Transverse colon (tissue), 4 donors: ENCODE results near the gene SVIL. TPM values are rescaled to one million over a fixed set of nuclear protein-coding genes. Genes with fewer than 3 reads are reported as not detected.

Experiments used
- DNase-seq: peaks from one replicate; pipeline ENCODE4 v3.0.0-alpha.2; 2019
- H3K27ac ChIP-seq, 4 donors: fragments of 200-600 bp; sonication (generic); 2 replicates each; pipeline ENCODE4 v1.5.1; 2016 to 2018; ENCODE audit warnings: inconsistent platforms in 4 of 4
- H3K27me3 ChIP-seq: fragments of 200-600 bp; sonication (generic); 2 replicates; pipeline ENCODE4 v1.5.1; 2017; ENCODE audit warnings: inconsistent platforms
- H3K36me3 ChIP-seq, 4 donors: fragments of 200-600 bp; sonication (generic); 2 replicates each; pipeline ENCODE4 v1.5.1; 2017 to 2019; ENCODE audit warnings: inconsistent platforms in 4 of 4
- H3K4me1 ChIP-seq, 4 donors: fragments of 200-600 bp; sonication (generic); 2 replicates each; pipeline ENCODE4 v1.5.1; 2017 to 2020; ENCODE audit warnings: inconsistent platforms in 4 of 4
- H3K4me3 ChIP-seq, 4 donors: fragments of 200-600 bp; sonication (generic); 1 replicate in 1 of 4; 2 replicates in 3 of 4; pipeline versions ENCODE4 v1.5.1 to v1.6.1; 2017 to 2019; ENCODE audit warnings: inconsistent platforms in 4 of 4
- H3K9me3 ChIP-seq, 2 donors: fragments of 200-600 bp; sonication (generic); 2 replicates each; pipeline ENCODE4 v1.5.1; 2017 to 2019; ENCODE audit warnings: inconsistent platforms in 2 of 2
- CTCF ChIP-seq, 5 experiments: fragments of 200-600 bp in 3 of 5; fragments of 450-650 bp in 2 of 5; sonication (generic) in 3 of 5; IDR thresholded peaks; 1 replicate in 2 of 5; 2 replicates in 3 of 5; pipeline ENCODE4 v1.5.1; 2016 to 2017; ENCODE audit warnings: antibody characterized with exemption in 5 of 5, inconsistent platforms in 3 of 5, mild to moderate bottlenecking in 2 of 5, moderate library complexity in 1 of 5
- EP300 ChIP-seq: sonication (generic); formaldehyde crosslinking; IDR thresholded peaks from one replicate; pipeline ENCODE4 v1.6.1; 2017; ENCODE audit warnings: antibody characterized with exemption, low read depth
- POLR2A ChIP-seq: fragments of 450-650 bp; IDR thresholded peaks from one replicate; pipeline ENCODE4 v1.6.1; 2016; ENCODE audit warnings: antibody characterized with exemption, mild to moderate bottlenecking, moderate library complexity
- POLR2AphosphoS5 ChIP-seq, 3 donors: sonication (generic); formaldehyde crosslinking; IDR thresholded peaks; one replicate each; pipeline ENCODE4 v1.6.1; 2016; ENCODE audit warnings: antibody characterized with exemption in 3 of 3
- WGBS, 2 donors: methylation state at CpG; one replicate each; pipeline ENCODE4 v1.1.5; 2018; ENCODE audit warnings: low coverage in 1 of 2; 5-methylcytosine and 5-hydroxymethylcytosine counted together
- in situ Hi-C, 4 donors: fragments of 200-750 bp; cut with MboI; loops; one replicate each; pipeline versions ENCODE4 v1.15.0 to v1.15.1; 2017; ENCODE audit warnings: low sequenced_read_pairs in 3 of 4, low pct_ligation_motif_present in 1 of 4, low pct_unique_long_range_greater_than_20kb in 1 of 4
- intact Hi-C: fragments of 100-400 bp; cut with DNase I; formaldehyde crosslinking; loops from one replicate; pipeline ENCODE4 v1.15.1; 2023; ENCODE audit warnings: low total_unique reads
- total RNA-seq, 4 donors: library from RNA; depleted of rRNA; stranded (reverse); fragments of >200 nt; gene quantifications; one replicate each; pipeline ENCODE4 v1.1.0, GENCODE V29; 2016

The SVIL gene
- total RNA-seq, 4 donors from 2014 or later, result 146 to 192 (median 156) TPM

GRCh38 chr10:29455095-29455494 lies 179.7 kb downstream of the SVIL start:
- Histone ChIP-seq H3K9me3 (no peaks in the 10 kb centered on the region), H3K27ac (no peak overlapping the region), H3K27me3 (no peaks in the 10 kb centered on the region), H3K36me3 (peaks cover 0 to 32% (median 14%) of the 10 kb centered on the region in 4 donors), H3K4me1 (no peaks in the 10 kb centered on the region), H3K4me3 (no peak overlapping the region)
- intact Hi-C loops (no loop called here), in situ Hi-C loops (no loop called here)
- no peak for DNase-seq
- TF ChIP-seq POLR2AphosphoS5 (IDR thresholded peaks at IDR 0.05) (no peak), CTCF (IDR thresholded peaks at IDR 0.05) (no peak), POLR2A (no peak)
- 96 to 100% methylated on average over 2 to 7 of the region's 7 CpGs for WGBS, 2 donors

- peaks cover 0 to under 1% (median 0%) of the 10 kb centered on the region in 4 donors for H3K4me1 ChIP-seq
- H3K36me3 ChIP-seq, result peaks cover 0 to 24% (median 10%) of the 10 kb centered on the region in 4 donors
- in situ Hi-C loops, result loop anchor here in 2 of 4 donors (5.0 kb wide), 2 partner anchors 67 to 77 kb away; no protein-coding TSS in a partner anchor
- no peaks in the 10 kb centered on the region for H3K9me3 ChIP-seq
- no peak overlapping the region for H3K4me3 ChIP-seq
- no peaks in the 10 kb centered on the region for H3K27me3 ChIP-seq
- intact Hi-C loops, result no loop called here
- DNase-seq, result no peak
- WGBS, 2 donors, result 80% methylated on average over 4 of the region's 4 CpGs; no CpG with 5 or more reads in 1 of the 2 donors
- no peak overlapping the region for H3K27ac ChIP-seq
- TF ChIP-seq EP300 (no peak), POLR2A (no peak), CTCF (IDR thresholded peaks at IDR 0.05) (no peak), POLR2AphosphoS5 (IDR thresholded peaks at IDR 0.05) (no peak)
These were observed 180.5 kb downstream of the SVIL start for GRCh38 chr10:29454250-29454649.

GRCh38 chr10:29452546-29452945 lies 182.2 kb downstream of the SVIL start:
- no peaks in the 10 kb centered on the region for H3K9me3 ChIP-seq
- peaks cover 0 to 3% (median 1%) of the 10 kb centered on the region in 4 donors for H3K4me1 ChIP-seq
- TF ChIP-seq CTCF (IDR thresholded peaks at IDR 0.05) (no peak), POLR2AphosphoS5 (IDR thresholded peaks at IDR 0.05) (no peak), EP300 (no peak)
- H3K36me3 ChIP-seq, result peaks cover 0 to 7% (median 2%) of the 10 kb centered on the region in 4 donors
- in situ Hi-C loops (loop anchor here in 2 of 4 donors (5.0 kb wide), 2 partner anchors 65 to 75 kb away; no protein-coding TSS in a partner anchor), intact Hi-C loops (no loop called here)
- DNase-seq, result no peak
- H3K27me3 ChIP-seq, result no peaks in the 10 kb centered on the region
- H3K4me3 ChIP-seq, result no peak overlapping the region
- H3K27ac ChIP-seq, result no peak overlapping the region
- 90 to 92% methylated on average over 6 to 8 of the region's 8 CpGs for WGBS, 2 donors

- Histone ChIP-seq H3K36me3 (peaks cover 0 to 1% (median 0%) of the 10 kb centered on the region in 4 donors), H3K4me1 (peaks cover 0 to 3% (median 1%) of the 10 kb centered on the region in 4 donors), H3K4me3 (no peak overlapping the region), H3K27me3 (no peaks in the 10 kb centered on the region), H3K27ac (no peak overlapping the region), H3K9me3 (no peaks in the 10 kb centered on the region)
- DNase-seq, result no peak
- TF ChIP-seq CTCF (IDR thresholded peaks at IDR 0.05) (no peak), POLR2AphosphoS5 (IDR thresholded peaks at IDR 0.05) (no peak), POLR2A (no peak), EP300 (no peak)
- in situ Hi-C loops (loop anchor here in 2 of 4 donors (5.0 kb wide), 2 partner anchors 65 to 75 kb away; no protein-coding TSS in a partner anchor), intact Hi-C loops (no loop called here)
- WGBS, 2 donors, result 73 to 78% methylated on average over 4 of the region's 4 CpGs
These were observed 182.8 kb downstream of the SVIL start for GRCh38 chr10:29451946-29452345.
